ENCODE measurements around the gene C4orf51. TPM values are rescaled to one million over a fixed set of nuclear protein-coding genes. Genes with fewer than 3 reads are reported as not detected.

The C4orf51 gene
- total and polyA plus RNA-seq, 2 of the 4 experiments (the other 2 are of a cell fraction): not detected

GRCh38 chr4:145690610-145691009 lies 10.7 kb downstream of the C4orf51 start:
- BruUV-seq (replicated peaks): no TSS peak
- Histone ChIP-seq H3K36me3 (ENCODE audit: control insufficient read depth, insufficient read depth, low read length) (no peaks in the 10 kb centered on the region), H2BK5ac (ENCODE audit: low read depth, low read length, poor library complexity, severe bottlenecking) (no peak overlapping the region), H3K9me3 (ENCODE audit: control insufficient read depth, insufficient read depth, low read length) (no peaks in the 10 kb centered on the region), H2AFZ (replicated peaks; ENCODE audit: low read length, poor library complexity) (no peak overlapping the region), H3K4ac (ENCODE audit: low read depth, low read length) (no peak overlapping the region), H3K23ac (ENCODE audit: low read depth, low read length) (no peak overlapping the region), H4K91ac (ENCODE audit: insufficient read depth, low read depth, low read length) (no peak overlapping the region), H3K18ac (ENCODE audit: low read depth, low read length) (no peak overlapping the region), H2AK9ac (replicated peaks; ENCODE audit: low read depth, low read length, poor library complexity) (no peak overlapping the region), H2BK20ac (ENCODE audit: low read depth, low read length) (no peak overlapping the region), H3K9ac (ENCODE audit: low read depth, low read length) (no peak overlapping the region), H3K4me3 (ENCODE audit: insufficient read depth, low read depth, low read length) (no peak overlapping the region), H3K56ac (ENCODE audit: extremely low read depth, insufficient read depth, low read length) (no peak overlapping the region), H2BK15ac (ENCODE audit: low read depth, low read length) (no peak overlapping the region), H4K8ac (ENCODE audit: low read depth in 2 of 2, low read length in 2 of 2) (no peak overlapping the region), H4K20me1 (ENCODE audit: insufficient read depth, low read length) (no peaks in the 10 kb centered on the region), H2BK120ac (ENCODE audit: low read depth, low read length) (no peak overlapping the region), H3K79me1 (ENCODE audit: low read depth in 1 of 2, low read length in 2 of 2) (no peaks in the 10 kb centered on the region), H3K4me2 (ENCODE audit: low read depth, low read length) (no peak overlapping the region), H3K14ac (replicated peaks; ENCODE audit: low read depth, low read length) (no peak overlapping the region), H3K9me1 (ENCODE audit: insufficient read depth, low read length) (no peaks in the 10 kb centered on the region), H2AK5ac (ENCODE audit: low read depth, low read length) (no peak overlapping the region), H4K5ac (ENCODE audit: low read depth, low read length) (no peak overlapping the region), H3K4me1 (ENCODE audit: control insufficient read depth, insufficient read depth, low read length) (no peaks in the 10 kb centered on the region), H3K27ac (ENCODE audit: insufficient read depth, low read length) (no peak overlapping the region), H3K27me3 (ENCODE audit: control insufficient read depth, insufficient read depth, low read length) (no peaks in the 10 kb centered on the region)
- no peak for ATAC-seq (ENCODE audit: low read depth)
- ChIA-PET POLR2A (ENCODE audit: unreplicated experiment) (no interaction called here), CTCF (no interaction called here)
- intact Hi-C loops (cut with micrococcal nuclease) (no loop called here), dilution Hi-C loops (cut with HindIII; ENCODE audit: low sequenced_read_pairs, unreplicated experiment) (no loop called here), in situ Hi-C loops (cut with MboI; ENCODE audit: low sequenced_read_pairs) (no loop called here)
- TF ChIP-seq MAFK (IDR thresholded peaks at IDR 0.05; ENCODE audit: low read depth, low read length) (no peak), RFX5 (IDR thresholded peaks at IDR 0.05; ENCODE audit: low read depth, low read length) (no peak), ELK1 (IDR thresholded peaks at IDR 0.05; ENCODE audit: borderline replicate concordance, low read depth, low read length) (no peak), NFE2L2 (IDR thresholded peaks at IDR 0.05; ENCODE audit: low read depth, low read length) (no peak), SMC3 (IDR thresholded peaks at IDR 0.05; ENCODE audit: low read depth, low read length) (no peak), CEBPB (IDR thresholded peaks at IDR 0.05; ENCODE audit: low read depth, low read length) (no peak), POLR2A (IDR thresholded peaks at IDR 0.05; ENCODE audit: low read depth, low read length) (no peak), MAZ (IDR thresholded peaks at IDR 0.05; ENCODE audit: borderline replicate concordance, low read depth, low read length) (no peak), CHD1 (IDR thresholded peaks at IDR 0.05; ENCODE audit: low read depth, low read length) (no peak), MXI1 (IDR thresholded peaks at IDR 0.05; ENCODE audit: borderline replicate concordance, low read depth, low read length) (no peak), FOS (IDR thresholded peaks at IDR 0.05; ENCODE audit: low read depth, low read length) (no peak), RAD21 (IDR thresholded peaks at IDR 0.05; ENCODE audit: low read length) (no peak), RCOR1 (IDR thresholded peaks at IDR 0.05; ENCODE audit: insufficient replicate concordance, low read length) (no peak), CTCF (conservative IDR thresholded peaks at IDR 0.05; ENCODE audit: low read depth, low read length) (no peak), USF2 (IDR thresholded peaks at IDR 0.05; ENCODE audit: low read depth, low read length) (no peak), BHLHE40 (IDR thresholded peaks at IDR 0.05; ENCODE audit: low read depth, low read length) (no peak)
- DNase-seq: no peak
- WGBS, 2 experiments (ENCODE audit: extremely low coverage in 2 of 2, insufficient read length in 1 of 2): no CpG with 5 or more reads among the region's 3 CpGs
